Measurements from ENCODE around the gene WDFY4.

The WDFY4 gene

GRCh38 chr10:48711830-48712229 lies 27.2 kb downstream of the WDFY4 start:
- no peak for DNase-seq (ENCODE audit: low read depth in 1 of 2, low spot score in 1 of 2)

DNA sequence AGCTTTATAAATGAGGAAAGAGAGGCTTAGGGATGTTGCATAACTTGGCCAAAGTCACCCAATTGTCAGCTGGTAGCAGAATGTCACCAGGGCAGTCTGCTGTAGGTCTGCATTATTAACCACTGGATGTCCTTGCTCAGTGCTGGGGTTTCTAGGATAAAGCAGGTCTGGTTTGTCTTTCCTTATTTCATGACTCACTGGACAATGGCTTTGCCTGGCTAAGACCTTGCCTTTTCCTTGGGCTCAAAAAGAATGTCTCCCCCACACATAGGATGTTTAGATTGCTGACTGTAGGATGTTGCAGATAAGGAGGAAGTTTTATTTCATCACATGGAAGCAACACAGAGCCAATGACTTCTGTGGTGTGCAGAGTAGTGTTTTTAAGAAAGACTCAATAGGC lies 29.4 kb downstream of the WDFY4 start:
- no peak for DNase-seq (ENCODE audit: low read depth in 1 of 2, low spot score in 1 of 2)

DNA sequence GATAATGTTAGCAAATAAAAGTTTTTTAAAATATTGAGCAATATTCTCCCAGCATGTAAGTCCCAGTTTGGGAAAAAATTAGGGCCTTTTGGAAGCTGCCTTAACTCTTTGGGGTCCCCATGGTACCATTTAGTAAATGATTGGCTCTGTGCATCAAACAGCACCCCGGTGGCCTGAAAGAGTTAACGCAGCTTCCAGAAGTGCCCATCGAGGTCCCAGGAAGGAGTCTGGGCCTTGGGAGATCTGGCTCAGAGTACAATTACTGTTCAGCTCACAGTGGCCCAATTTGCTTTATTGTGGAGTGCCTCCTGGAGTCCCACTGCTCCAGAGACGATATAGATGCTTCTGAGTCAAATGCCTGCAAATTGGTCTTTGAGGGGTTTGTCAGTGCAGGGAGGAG lies 31.7 kb downstream of the WDFY4 start:
- no peak for DNase-seq (ENCODE audit: low read depth in 1 of 2, low spot score in 1 of 2)

- no peak for DNase-seq (ENCODE audit: low read depth in 1 of 2, low spot score in 1 of 2)
Measured at GRCh38 chr10:48720611-48721010, 35.9 kb downstream of the WDFY4 start.

- DNase-seq (ENCODE audit: low read depth in 1 of 2, low spot score in 1 of 2): no peak
Measured at GRCh38 chr10:48722153-48723145, 37.8 kb downstream of the WDFY4 start.

GRCh38 chr10:48724127-48724526 lies 39.5 kb downstream of the WDFY4 start:
- DNase-seq (ENCODE audit: low read depth in 1 of 2, low spot score in 1 of 2): no peak

DNA sequence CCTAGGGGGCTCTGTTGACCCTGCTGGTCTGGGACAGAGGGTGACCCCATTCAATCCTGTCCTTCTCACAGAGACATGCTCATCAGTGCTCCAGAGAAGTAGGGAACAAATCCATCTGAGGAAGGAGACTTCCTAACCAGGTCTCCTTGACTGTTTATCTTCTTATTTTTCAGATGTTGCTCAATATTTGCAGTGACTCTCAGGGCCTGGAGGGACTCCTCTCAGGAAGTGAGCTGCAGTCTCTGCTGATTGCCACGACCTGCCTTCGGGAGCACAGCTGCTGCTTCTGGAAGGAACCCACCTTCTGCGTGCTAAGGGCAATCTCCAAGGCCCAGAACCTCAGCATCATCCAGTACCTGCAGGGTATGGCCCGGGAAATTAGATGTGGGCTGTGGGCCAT lies 41.0 kb downstream of the WDFY4 start:
- DNase-seq (ENCODE audit: low read depth in 1 of 2, low spot score in 1 of 2): no peak

GRCh38 chr10:48727866-48728265 lies 43.2 kb downstream of the WDFY4 start:
- no peak for DNase-seq (ENCODE audit: low read depth in 1 of 2, low spot score in 1 of 2)

DNA sequence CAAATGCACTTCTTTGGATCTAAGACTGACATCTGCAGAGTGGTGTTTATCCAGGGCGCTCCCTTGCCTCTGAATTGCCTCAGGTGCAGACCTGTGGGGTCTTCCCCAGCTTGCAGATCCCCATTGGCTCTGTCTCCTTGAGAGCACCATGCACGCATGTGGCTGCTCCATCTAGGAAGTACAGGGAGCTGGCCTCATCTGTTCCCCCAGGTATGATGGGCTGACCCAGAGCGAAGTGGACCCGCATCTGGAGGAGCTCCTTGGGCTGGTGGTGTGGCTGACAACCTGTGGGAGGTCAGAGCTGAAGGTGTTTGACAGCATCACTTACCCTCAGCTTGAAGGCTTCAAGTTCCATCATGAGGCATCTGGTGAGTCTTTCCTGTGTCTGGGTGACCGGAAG lies 44.5 kb downstream of the WDFY4 start:
- DNase-seq (ENCODE audit: low read depth in 1 of 2, low spot score in 1 of 2): no peak

GRCh38 chr10:48729941-48730457 lies 45.3 kb downstream of the WDFY4 start:
- DNase-seq (ENCODE audit: low read depth in 1 of 2, low spot score in 1 of 2): no peak

DNA sequence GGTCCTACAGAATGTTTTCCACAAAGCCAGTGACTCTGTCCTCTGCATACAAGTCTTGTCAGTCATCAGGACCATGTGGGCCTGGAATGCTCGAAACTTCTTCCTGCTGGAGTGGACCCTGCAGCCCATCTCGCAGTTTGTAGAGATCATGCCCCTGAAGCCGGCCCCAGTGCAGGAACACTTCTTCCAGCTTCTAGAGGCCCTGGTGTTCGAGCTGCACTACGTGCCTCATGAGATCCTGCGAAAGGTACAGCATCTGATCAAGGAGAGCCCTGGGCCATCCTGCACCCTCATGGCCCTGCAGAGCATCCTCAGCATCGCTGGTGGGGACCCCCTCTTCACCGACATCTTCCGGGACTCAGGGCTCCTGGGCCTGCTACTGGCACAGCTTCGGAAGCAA lies 46.5 kb downstream of the WDFY4 start:
- no peak for DNase-seq (ENCODE audit: low read depth in 1 of 2, low spot score in 1 of 2)

GRCh38 chr10:48731654-48732053 lies 47.0 kb downstream of the WDFY4 start:
- no peak for DNase-seq (ENCODE audit: low read depth in 1 of 2, low spot score in 1 of 2)

GRCh38 chr10:48733329-48733728 lies 48.7 kb downstream of the WDFY4 start:
- no peak for DNase-seq (ENCODE audit: low read depth in 1 of 2, low spot score in 1 of 2)

GRCh38 chr10:48735836-48736390 lies 51.2 kb downstream of the WDFY4 start:
- no peak for DNase-seq (ENCODE audit: low read depth in 1 of 2, low spot score in 1 of 2)

DNA sequence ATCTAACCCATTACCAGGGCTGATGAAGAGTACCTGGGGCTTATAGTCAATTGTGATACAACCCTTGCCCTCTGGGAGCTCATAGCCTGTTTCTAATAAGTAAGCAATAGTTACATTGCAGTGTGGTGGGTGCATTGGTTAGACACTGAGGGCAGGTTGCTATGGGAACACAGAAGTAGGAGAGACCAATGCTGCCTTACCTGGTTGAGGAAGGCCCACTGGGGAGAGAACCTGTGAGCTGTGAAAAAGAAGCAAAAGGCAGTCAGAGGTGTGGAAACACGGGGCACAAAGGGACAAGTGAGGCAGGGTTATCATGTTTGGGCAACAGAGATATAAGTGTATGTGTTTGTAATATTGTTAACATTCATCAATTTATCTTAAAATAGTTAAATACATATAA lies 51.9 kb downstream of the WDFY4 start:
- no peak for DNase-seq (ENCODE audit: low read depth in 1 of 2, low spot score in 1 of 2)

DNA sequence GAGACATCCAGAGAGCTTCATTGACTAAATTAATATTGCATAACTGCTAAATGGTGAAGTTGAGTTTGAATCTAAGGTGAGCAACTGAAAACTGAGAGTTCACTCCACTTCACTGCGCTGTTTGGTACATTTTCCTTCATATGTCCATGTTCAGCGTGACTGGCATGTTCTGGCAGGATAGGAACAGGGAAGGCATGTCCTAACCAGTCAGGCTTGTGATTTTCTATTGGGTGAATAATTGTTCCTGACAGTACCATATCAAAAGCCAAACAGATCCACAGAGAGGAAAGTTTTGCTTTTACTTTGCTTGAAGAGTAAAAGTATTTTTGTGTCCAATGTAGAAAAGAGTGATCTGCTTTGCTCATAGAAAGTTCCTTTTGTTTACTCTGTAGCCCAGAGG lies 53.2 kb downstream of the WDFY4 start:
- no peak for DNase-seq (ENCODE audit: low read depth in 1 of 2, low spot score in 1 of 2)

DNA sequence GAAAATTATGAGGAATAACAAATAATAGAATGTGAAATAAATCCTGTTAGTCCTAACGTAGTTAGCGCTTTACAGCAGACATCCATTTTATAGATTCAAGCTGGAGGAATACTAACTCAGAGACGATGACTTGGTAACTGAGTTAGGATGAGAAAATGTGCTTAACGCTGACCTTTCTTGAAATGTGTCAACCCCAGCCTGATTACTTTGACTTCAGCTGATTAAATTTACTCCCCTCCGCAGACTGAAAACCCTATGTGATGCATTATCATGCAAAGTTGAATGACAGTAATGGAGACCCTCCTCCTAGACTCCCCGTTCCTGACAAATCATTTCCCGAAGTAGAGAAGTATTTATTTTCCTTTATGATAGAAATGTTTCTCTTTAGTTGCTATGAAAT lies 54.5 kb downstream of the WDFY4 start:
- DNase-seq (ENCODE audit: low read depth in 1 of 2, low spot score in 1 of 2): no peak

- no peak for DNase-seq (ENCODE audit: low read depth in 1 of 2, low spot score in 1 of 2)
Measured at GRCh38 chr10:48740015-48740707, 55.5 kb downstream of the WDFY4 start.

- DNase-seq (ENCODE audit: low read depth in 1 of 2, low spot score in 1 of 2): no peak
Measured at GRCh38 chr10:48740988-48741387, 56.3 kb downstream of the WDFY4 start.

GRCh38 chr10:48742891-48743860 lies 58.5 kb downstream of the WDFY4 start:
- no peak for DNase-seq (ENCODE audit: low read depth in 1 of 2, low spot score in 1 of 2)

GRCh38 chr10:48744587-48744986 lies 59.9 kb downstream of the WDFY4 start:
- DNase-seq (ENCODE audit: low read depth in 1 of 2, low spot score in 1 of 2): no peak

All from activated CD4-positive, alpha-beta T cell treated with anti-CD3 and anti-CD28 coated beads, Interleukin-2, amount 50 U/mL, for 24 hours (primary cell).